PFSK-1 (cell line): Measurements from ENCODE around the gene BRMS1.

Source experiments
- FOXP2 ChIP-seq: optimal IDR thresholded peaks from 2 replicates; pipeline ENCODE3; 2011; ENCODE audit warnings: borderline replicate concordance, control low read depth, inconsistent platforms; ENCODE audit not compliant: insufficient read depth; ENCODE audit errors: extremely low read length, extremely low read depth
- POLR2AphosphoS5 ChIP-seq: IDR thresholded peaks from 2 replicates; pipeline ENCODE4 v1.6.1; 2012; ENCODE audit warnings: low read depth, mild to moderate bottlenecking, control low read depth, low read length, moderate library complexity
- REST ChIP-seq, 2 experiments: IDR thresholded peaks; 2 replicates each; pipeline versions ENCODE4 v1.6.1 to v1.8.0; 2011 to 2012; ENCODE audit warnings: low read depth in 2 of 2, low read length in 2 of 2, control low read depth in 1 of 2, inconsistent platforms in 1 of 2, mild to moderate bottlenecking in 1 of 2, moderate library complexity in 1 of 2; ENCODE audit not compliant: insufficient read depth in 1 of 2
- SIN3A ChIP-seq: IDR thresholded peaks from 2 replicates; pipeline ENCODE4 v1.6.1; 2012; ENCODE audit warnings: mild to moderate bottlenecking, low read length, moderate library complexity, borderline replicate concordance; ENCODE audit not compliant: insufficient read depth
- TAF1 ChIP-seq: IDR thresholded peaks from 2 replicates; pipeline ENCODE4 v1.6.1; 2012; ENCODE audit warnings: low read length, control low read depth, borderline replicate concordance; ENCODE audit not compliant: insufficient read depth

BRMS1 gene

GRCh38 chr11:66324664-66325063 lies 20.2 kb downstream of the BRMS1 start:
- no peak for TF ChIP-seq SIN3A
- TF ChIP-seq REST (IDR thresholded peaks at IDR 0.05; ENCODE audit: insufficient read depth in 1 of 2, low read depth in 2 of 2, low read length in 2 of 2): no peak
- no peak for TF ChIP-seq TAF1
- no peak for TF ChIP-seq FOXP2
- no peak for TF ChIP-seq POLR2AphosphoS5

GRCh38 chr11:66323684-66324083 lies 21.2 kb downstream of the BRMS1 start:
- TF ChIP-seq FOXP2: no peak
- no peak for TF ChIP-seq POLR2AphosphoS5
- TF ChIP-seq TAF1: no peak
- TF ChIP-seq SIN3A: no peak
- TF ChIP-seq REST (IDR thresholded peaks at IDR 0.05; ENCODE audit: insufficient read depth in 1 of 2, low read depth in 2 of 2, low read length in 2 of 2): no peak

- TF ChIP-seq SIN3A (no peak), FOXP2 (no peak), REST (IDR thresholded peaks at IDR 0.05; ENCODE audit: insufficient read depth in 1 of 2, low read depth in 2 of 2, low read length in 2 of 2) (no peak), TAF1 (no peak), POLR2AphosphoS5 (no peak)
Observed at GRCh38 chr11:66322732-66323427, 22.0 kb downstream of the BRMS1 start.

- TF ChIP-seq POLR2AphosphoS5: no peak
- TF ChIP-seq TAF1: no peak
- TF ChIP-seq REST (IDR thresholded peaks at IDR 0.05; ENCODE audit: insufficient read depth in 1 of 2, low read depth in 2 of 2, low read length in 2 of 2): no peak
- TF ChIP-seq FOXP2: no peak
- no peak for TF ChIP-seq SIN3A
Observed at GRCh38 chr11:66321606-66322005, 23.3 kb downstream of the BRMS1 start.
